HFF-Myc (cell line): Measurements from ENCODE around the gene LRP11.
"Not testable (repeated sequence)": the region's sequence is repeated elsewhere in the genome, so short reads cannot be mapped to it uniquely, and the experiment has no call there.

Experiments used
- DNase-seq: peaks from one replicate; pipeline ENCODE4 v3.0.0-alpha.2; 2011; ENCODE audit warnings: low read depth; ENCODE audit errors: extremely low read depth
- H3K4me3 ChIP-seq: replicated peaks from 2 replicates; pipeline ENCODE4 v1.5.1; 2011; ENCODE audit warnings: low read depth, mild to moderate bottlenecking, control low read depth, low read length
- CTCF ChIP-seq: IDR thresholded peaks from 2 replicates; pipeline ENCODE4 v1.5.1; 2012; ENCODE audit warnings: mild to moderate bottlenecking, low read depth, low read length, control low read depth; ENCODE audit errors: missing control alignments

The LRP11 gene

GRCh38 chr6:149897015-149897697 lies 33.0 kb upstream of the LRP11 start:
- peak; percentile 58 for DNase-seq
- no peak for TF ChIP-seq CTCF
- H3K4me3 ChIP-seq, result peak overlapping the region; percentile 26

- no peak overlapping the region; the same call in 1 of the 2 replicates for H3K4me3 ChIP-seq
- peak; percentile 46 for DNase-seq
- no peak for TF ChIP-seq CTCF
Measured at GRCh38 chr6:149896491-149896890, 32.3 kb upstream of the LRP11 start.

- H3K4me3 ChIP-seq, result no peak overlapping the region
- no peak for TF ChIP-seq CTCF
- peak; percentile 65 for DNase-seq
Measured at GRCh38 chr6:149895833-149896271, 31.7 kb upstream of the LRP11 start.

GRCh38 chr6:149895048-149895590 lies 31.0 kb upstream of the LRP11 start:
- no peak for TF ChIP-seq CTCF
- no peak overlapping the region for H3K4me3 ChIP-seq
- DNase-seq, result peak; percentile 74

GRCh38 chr6:149891864-149892263 lies 27.7 kb upstream of the LRP11 start:
- not testable (repeated sequence) for H3K4me3 ChIP-seq, DNase-seq

GRCh38 chr6:149891259-149891658 lies 27.1 kb upstream of the LRP11 start:
- no peak for TF ChIP-seq CTCF
- H3K4me3 ChIP-seq, result no peak overlapping the region
- DNase-seq, result no peak

GRCh38 chr6:149890629-149891045 lies 26.5 kb upstream of the LRP11 start:
- DNase-seq, result no peak
- H3K4me3 ChIP-seq, result no peak overlapping the region
- no peak for TF ChIP-seq CTCF
